Endothelial cell of umbilical vein (primary cell): Measurements from ENCODE around the gene SVOP. TPM values are rescaled to one million over a fixed set of nuclear protein-coding genes. Genes with fewer than 3 reads are reported as not detected.

Source experiments
- BruUV-seq: library from RNA; stranded (reverse); fragments of 400-500 nt; replicated peaks from 2 replicates; lab custom pipeline; 2021; lab: Mats Ljungman, UMichigan
- CTCF ChIA-PET: fragments of 300-600, 350-600 bp; sonication (Branson Sonifier 250); formaldehyde crosslinking; loops from one replicate; lab custom pipeline; 2021; ENCODE audit warnings: antibody characterized with exemption, inconsistent platforms; lab: Charles Lee
- POLR2A ChIA-PET: fragments of 300-600, 350-600 bp; sonication (Branson Sonifier 250); formaldehyde crosslinking; loops from one replicate; lab custom pipeline; 2021; ENCODE audit warnings: antibody characterized with exemption, inconsistent platforms; lab: Charles Lee
- DNase-seq: peaks from one replicate; pipeline ENCODE4 v3.0.0-alpha.2; 2011; ENCODE audit warnings: low read depth, low spot score
- FAIRE-seq: peaks from 2 replicates; lab custom pipeline; 2011; peaks lifted over from hg19 to GRCh38; lab: Jason Lieb, UNC
- H2AFZ ChIP-seq: 2 replicates; pipeline ENCODE4 v1.6.0; 2012; ENCODE audit warnings: low read depth, low read length, control low read depth, inconsistent platforms
- H3K27ac ChIP-seq: 2 replicates; pipeline ENCODE4 v1.5.1; 2011; ENCODE audit warnings: low read depth, mild to moderate bottlenecking, control low read depth, low read length, moderate library complexity; ENCODE audit not compliant: insufficient read depth
- H3K27me3 ChIP-seq, 2 experiments: 2 replicates each; pipeline versions ENCODE4 v1.6.0 to v1.6.1; 2011; ENCODE audit warnings: low read length in 2 of 2, mixed read lengths in 1 of 2; ENCODE audit not compliant: control insufficient read depth in 2 of 2, insufficient read depth in 2 of 2
- H3K36me3 ChIP-seq, 2 experiments: 2 replicates in 1 of 2; 3 replicates in 1 of 2; pipeline ENCODE4 v1.5.1; 2011; ENCODE audit warnings: low read length in 2 of 2, mild to moderate bottlenecking in 1 of 2, moderate library complexity in 1 of 2; ENCODE audit not compliant: control insufficient read depth in 2 of 2, insufficient read depth in 2 of 2; ENCODE audit errors: extremely low read depth in 1 of 2
- H3K4me1 ChIP-seq: 3 replicates; pipeline ENCODE4 v1.5.1; 2011; ENCODE audit warnings: mild to moderate bottlenecking, low read length; ENCODE audit not compliant: control insufficient read depth, insufficient read depth; ENCODE audit errors: extremely low read depth
- H3K4me2 ChIP-seq: 2 replicates; pipeline ENCODE4 v1.6.1; 2011; ENCODE audit warnings: low read length, control low read depth, mixed read lengths; ENCODE audit not compliant: insufficient read depth
- H3K4me3 ChIP-seq, 3 experiments: fragments of 200-600 bp in 1 of 3; sonication (generic), shearing (Covaris generic) in 1 of 3; replicated peaks in 1 of 3; 2 replicates each; pipeline ENCODE4 v1.5.1; 2011 to 2016; ENCODE audit warnings: control low read depth in 3 of 3, low read length in 3 of 3, mild to moderate bottlenecking in 2 of 3, inconsistent platforms in 1 of 3, low read depth in 1 of 3, moderate library complexity in 1 of 3; ENCODE audit not compliant: insufficient read depth in 1 of 3
- H3K79me2 ChIP-seq: 2 replicates; pipeline ENCODE4 v1.6.0; 2012; ENCODE audit warnings: low read length, inconsistent platforms; ENCODE audit not compliant: control insufficient read depth, insufficient read depth
- H3K9ac ChIP-seq: replicated peaks from 2 replicates; pipeline ENCODE3; 2011; ENCODE audit warnings: low read length, control low read depth; ENCODE audit not compliant: insufficient read depth; ENCODE audit errors: extremely low read depth
- H3K9me1 ChIP-seq: replicated peaks from 3 replicates; pipeline ENCODE4 v1.6.0; 2011; ENCODE audit warnings: mild to moderate bottlenecking, low read length; ENCODE audit not compliant: control insufficient read depth, insufficient read depth; ENCODE audit errors: extremely low read depth
- H3K9me3 ChIP-seq: replicated peaks from 2 replicates; pipeline ENCODE4 v1.5.1; 2012; ENCODE audit warnings: low read length, inconsistent platforms; ENCODE audit not compliant: control insufficient read depth, insufficient read depth
- H4K20me1 ChIP-seq: replicated peaks from 2 replicates; pipeline ENCODE3; 2011; ENCODE audit warnings: mild to moderate bottlenecking, low read length; ENCODE audit not compliant: control insufficient read depth, insufficient read depth; ENCODE audit errors: extremely low read depth
- CTCF ChIP-seq, 2 donors: IDR thresholded peaks; 1 replicate in 1 of 2; 2 replicates in 1 of 2; pipeline ENCODE4 v1.5.1; 2011; ENCODE audit warnings: low read length in 2 of 2, mild to moderate bottlenecking in 2 of 2, moderate library complexity in 2 of 2, control low read depth in 1 of 2, inconsistent platforms in 1 of 2, low read depth in 1 of 2; ENCODE audit not compliant: insufficient read depth in 1 of 2; ENCODE audit errors: extremely low read depth in 1 of 2
- EZH2 ChIP-seq: IDR thresholded peaks from 2 replicates; pipeline ENCODE4 v1.6.1; 2012; ENCODE audit warnings: borderline replicate concordance, low read depth, mild to moderate bottlenecking, moderate library complexity, low read length, inconsistent platforms; ENCODE audit not compliant: severe bottlenecking
- FOS ChIP-seq: IDR thresholded peaks from 2 replicates; pipeline ENCODE4 v1.6.1; 2011; ENCODE audit warnings: mild to moderate bottlenecking, low read length, moderate library complexity, borderline replicate concordance; ENCODE audit not compliant: insufficient read depth
- GATA2 ChIP-seq: IDR thresholded peaks from 2 replicates; pipeline ENCODE4 v1.7.0; 2011; ENCODE audit warnings: low read depth, mild to moderate bottlenecking, moderate library complexity, mixed read lengths, low read length; ENCODE audit not compliant: insufficient read length, insufficient read depth
- JUN ChIP-seq: IDR thresholded peaks from 2 replicates; pipeline ENCODE4 v1.6.1; 2011; ENCODE audit warnings: borderline replicate concordance, low read depth; ENCODE audit not compliant: insufficient read length, insufficient read depth
- MAX ChIP-seq: IDR thresholded peaks from 2 replicates; pipeline ENCODE4 v1.6.1; 2011; ENCODE audit not compliant: insufficient read depth, insufficient read length
- MYC ChIP-seq: IDR thresholded peaks from one replicate; pipeline ENCODE4 v1.6.1; 2011; ENCODE audit warnings: mild to moderate bottlenecking, low read depth, low read length
- POLR2A ChIP-seq: IDR thresholded peaks from 2 replicates; pipeline ENCODE4 v1.6.1; 2012; ENCODE audit warnings: low read depth, mild to moderate bottlenecking, control low read depth, low read length
- POLR2AphosphoS5 ChIP-seq: IDR thresholded peaks from 2 replicates; pipeline ENCODE4 v1.6.1; 2012; ENCODE audit warnings: low read depth, mild to moderate bottlenecking, control low read depth, low read length, moderate library complexity; ENCODE audit not compliant: insufficient read depth
- dilution Hi-C: fragments of 300-500 bp; cut with MboI; formaldehyde crosslinking; loops from one replicate; pipeline ENCODE4 v1.15.0; 2019; ENCODE audit warnings: low sequenced_read_pairs; ENCODE audit not compliant: extremely low pct_ligation_motif_present
- intact Hi-C: fragments of 100-400 bp; cut with micrococcal nuclease; formaldehyde crosslinking; loops from one replicate; pipeline ENCODE4 v1.10.0; 2022
- polyA plus RNA-seq, 4 experiments: library from polyadenylated mRNA; depleted of rRNA in 3 of 4; stranded (reverse) in 3 of 4; unstranded in 1 of 4; fragments of >200 nt; gene quantifications; 2 replicates each; pipeline versions ENCODE4 v1.2.1 to v1.2.3, GENCODE V29; 2011 to 2012; ENCODE audit warnings: missing spikeins in 1 of 4
- total RNA-seq: library from RNA; stranded (reverse); gene quantifications from 2 replicates; pipeline ENCODE4 v1.2.3, GENCODE V29; 2021

The SVOP gene
- total and polyA plus RNA-seq, 2 donors (not counting 3 experiments of a cell fraction or from before 2014, with no cell fraction given): not detected

GRCh38 chr12:108940138-108940537, 80.7 kb downstream of the SVOP start:
- Histone ChIP-seq H3K9ac (no peak overlapping the region), H3K36me3 (no peaks in the 10 kb centered on the region), H3K4me2 (no peak overlapping the region), H3K9me3 (no peaks in the 10 kb centered on the region), H2AFZ (no peak overlapping the region), H3K79me2 (no peaks in the 10 kb centered on the region), H3K27ac (no peak overlapping the region), H3K27me3 (peaks cover 0 to 2% of the 10 kb centered on the region in 2 experiments), H4K20me1 (no peaks in the 10 kb centered on the region), H3K4me1 (no peaks in the 10 kb centered on the region), H3K9me1 (no peaks in the 10 kb centered on the region), H3K4me3 (no peak overlapping the region)
- no TSS peak for BruUV-seq
- DNase-seq (no peak), FAIRE-seq (no peak)
- dilution Hi-C loops (no loop called here), intact Hi-C loops (no loop called here)
- ChIA-PET CTCF (interaction anchor here (2.3 kb wide), 1 partner anchor 10 kb away, joined by 9 read pairs; no protein-coding TSS in a partner anchor), POLR2A (no interaction called here)
- no peak for TF ChIP-seq POLR2A
- TF ChIP-seq MYC: no peak
- no peak for TF ChIP-seq CTCF (IDR thresholded peaks at IDR 0.05; ENCODE audit: extremely low read depth in 1 of 2, insufficient read depth in 1 of 2, low read depth in 1 of 2, low read length in 2 of 2)
- TF ChIP-seq MAX: no peak
- TF ChIP-seq EZH2: no peak
- TF ChIP-seq GATA2: no peak
- no peak for TF ChIP-seq POLR2AphosphoS5
- TF ChIP-seq FOS: no peak
- no peak for TF ChIP-seq JUN
